IMR-90 (cell line): ENCODE data around the gene ADGRD1. TPM values are rescaled to one million over a fixed set of nuclear protein-coding genes. Genes with fewer than 3 reads are reported as not detected.

Experiments
- ATAC-seq: fragments of 200-7000 bp; cut with Tn5 transposase; 2 replicates; pipeline ENCODE4 v1.9.1; 2020; ENCODE audit warnings: low read depth, mild to moderate bottlenecking, moderate library complexity
- BruUV-seq: library from RNA; stranded (reverse); fragments of 400-500 nt; replicated peaks from 2 replicates; lab custom pipeline; 2021; lab: Mats Ljungman, UMichigan
- CTCF ChIA-PET: fragments of 300-600 bp; formaldehyde crosslinking; extraction: SDS; loops from one replicate; lab custom pipeline; 2021; ENCODE audit warnings: antibody characterized with exemption; lab: Yijun Ruan, JAX
- POLR2A ChIA-PET: fragments of 300-600 bp; sonication (Branson Sonifier 250); formaldehyde crosslinking; loops from one replicate; lab custom pipeline; 2022; ENCODE audit warnings: antibody characterized with exemption; ENCODE audit not compliant: unreplicated experiment; lab: Charles Lee
- DNase-seq: peaks from one replicate; pipeline ENCODE4 v3.0.0; 2013
- H2AFZ ChIP-seq: replicated peaks from 2 replicates; pipeline ENCODE3; 2013; ENCODE audit warnings: low read length, mild to moderate bottlenecking; ENCODE audit not compliant: poor library complexity
- H2AK5ac ChIP-seq: 2 replicates; pipeline ENCODE4 v1.6.1; 2013; ENCODE audit warnings: low read depth, low read length, inconsistent platforms
- H2AK9ac ChIP-seq: replicated peaks from 2 replicates; pipeline ENCODE3; 2013; ENCODE audit warnings: mild to moderate bottlenecking, low read depth, low read length, moderate library complexity; ENCODE audit not compliant: poor library complexity
- H2BK120ac ChIP-seq: 2 replicates; pipeline ENCODE4 v1.6.1; 2013; ENCODE audit warnings: low read depth, low read length, inconsistent platforms
- H2BK15ac ChIP-seq: 3 replicates; pipeline ENCODE4 v1.6.1; 2013; ENCODE audit warnings: low read depth, low read length, inconsistent platforms
- H2BK20ac ChIP-seq: 2 replicates; pipeline ENCODE4 v1.6.1; 2013; ENCODE audit warnings: low read depth, mild to moderate bottlenecking, inconsistent platforms, low read length, moderate library complexity
- H2BK5ac ChIP-seq: 2 replicates; pipeline ENCODE4 v1.6.1; 2013; ENCODE audit warnings: mild to moderate bottlenecking, low read depth, low read length, inconsistent platforms; ENCODE audit not compliant: poor library complexity, severe bottlenecking
- H3K14ac ChIP-seq: replicated peaks from 2 replicates; pipeline ENCODE4 v1.6.1; 2013; ENCODE audit warnings: low read depth, low read length, inconsistent platforms
- H3K18ac ChIP-seq: 2 replicates; pipeline ENCODE4 v1.6.1; 2013; ENCODE audit warnings: low read depth, low read length, control low read depth
- H3K23ac ChIP-seq: 2 replicates; pipeline ENCODE4 v1.6.1; 2013; ENCODE audit warnings: low read depth, low read length, inconsistent platforms
- H3K27ac ChIP-seq: 2 replicates; pipeline ENCODE4 v1.5.1; 2013; ENCODE audit warnings: mild to moderate bottlenecking, control low read depth, low read length; ENCODE audit not compliant: insufficient read depth
- H3K27me3 ChIP-seq: 2 replicates; pipeline ENCODE4 v1.6.1; 2013; ENCODE audit warnings: low read length; ENCODE audit not compliant: control insufficient read depth, insufficient read depth
- H3K36me3 ChIP-seq: 2 replicates; pipeline ENCODE4 v1.6.1; 2013; ENCODE audit warnings: low read length, mixed read lengths; ENCODE audit not compliant: control insufficient read depth, insufficient read depth
- H3K4ac ChIP-seq: 2 replicates; pipeline ENCODE4 v1.6.1; 2013; ENCODE audit warnings: low read depth, low read length, inconsistent platforms
- H3K4me1 ChIP-seq: 2 replicates; pipeline ENCODE4 v1.6.1; 2013; ENCODE audit warnings: low read length, mixed read lengths; ENCODE audit not compliant: control insufficient read depth, insufficient read depth
- H3K4me2 ChIP-seq: 2 replicates; pipeline ENCODE4 v1.6.1; 2013; ENCODE audit warnings: low read depth, mild to moderate bottlenecking, control low read depth, low read length, moderate library complexity
- H3K4me3 ChIP-seq: 2 replicates; pipeline ENCODE4 v1.5.1; 2013; ENCODE audit warnings: low read depth, mild to moderate bottlenecking, control low read depth, low read length, moderate library complexity; ENCODE audit not compliant: insufficient read depth
- H3K56ac ChIP-seq: 2 replicates; pipeline ENCODE4 v1.6.1; 2013; ENCODE audit warnings: low read length, inconsistent platforms; ENCODE audit not compliant: insufficient read depth; ENCODE audit errors: extremely low read depth
- H3K79me1 ChIP-seq, 2 experiments: 2 replicates each; pipeline ENCODE4 v1.6.1; 2013; ENCODE audit warnings: low read length in 2 of 2, inconsistent platforms in 1 of 2, low read depth in 1 of 2
- H3K9ac ChIP-seq: 2 replicates; pipeline ENCODE4 v1.6.1; 2013; ENCODE audit warnings: low read depth, low read length, control low read depth
- H3K9me1 ChIP-seq: 2 replicates; pipeline ENCODE4 v1.6.1; 2013; ENCODE audit warnings: low read length, inconsistent platforms; ENCODE audit not compliant: insufficient read depth
- H3K9me3 ChIP-seq: 2 replicates; pipeline ENCODE4 v1.6.1; 2013; ENCODE audit warnings: low read length; ENCODE audit not compliant: control insufficient read depth, insufficient read depth
- H4K20me1 ChIP-seq: 2 replicates; pipeline ENCODE4 v1.6.1; 2013; ENCODE audit warnings: low read length, inconsistent platforms; ENCODE audit not compliant: insufficient read depth
- H4K5ac ChIP-seq: 2 replicates; pipeline ENCODE4 v1.6.1; 2013; ENCODE audit warnings: mild to moderate bottlenecking, low read depth, low read length, control low read depth
- H4K8ac ChIP-seq, 2 experiments: 2 replicates each; pipeline ENCODE4 v1.6.1; 2013; ENCODE audit warnings: low read depth in 2 of 2, low read length in 2 of 2, control low read depth in 1 of 2, inconsistent platforms in 1 of 2
- H4K91ac ChIP-seq: 2 replicates; pipeline ENCODE4 v1.6.1; 2013; ENCODE audit warnings: low read depth, low read length, inconsistent platforms; ENCODE audit not compliant: insufficient read depth
- RAD21 ChIP-seq: IDR thresholded peaks from 2 replicates; pipeline ENCODE4 v1.6.1; 2012; ENCODE audit warnings: low read length, improper control_type of control experiment
- RFX5 ChIP-seq: IDR thresholded peaks from 2 replicates; pipeline ENCODE4 v1.8.0; 2012; ENCODE audit warnings: low read depth, mild to moderate bottlenecking, low read length, moderate library complexity
- WGBS, 2 experiments: methylation state at CpG; one replicate each; pipeline versions ENCODE4 v1.1.5 to v1.1.7; 2013; ENCODE audit warnings: missing lambda C conversion rate in 2 of 2; ENCODE audit not compliant: insufficient read length in 1 of 2; ENCODE audit errors: extremely low coverage in 2 of 2; 5-methylcytosine and 5-hydroxymethylcytosine counted together
- dilution Hi-C: fragments of 300-500 bp; cut with HindIII; formaldehyde crosslinking; loops from one replicate; pipeline ENCODE4 v1.14.3; 2018; ENCODE audit warnings: low sequenced_read_pairs; ENCODE audit not compliant: unreplicated experiment
- in situ Hi-C: fragments of 300-500 bp; cut with MboI; formaldehyde crosslinking; loops from 3 replicates; pipeline ENCODE4 v1.14.3; 2019; ENCODE audit warnings: low sequenced_read_pairs, inconsistent platforms, mixed read lengths
- intact Hi-C: fragments of 100-400 bp; cut with micrococcal nuclease; formaldehyde crosslinking; loops from 2 replicates; pipeline ENCODE4 v1.10.0; 2022
- polyA plus RNA-seq, 3 experiments: library from polyadenylated mRNA; depleted of rRNA; stranded (reverse); fragments of >200 nt; gene quantifications; 2 replicates each; pipeline ENCODE4 v1.2.3, GENCODE V29; 2012; ENCODE audit warnings: low replicate concordance in 1 of 3
- total RNA-seq: library from RNA; depleted of rRNA; stranded (reverse); fragments of >200 nt; gene quantifications from 2 replicates; pipeline ENCODE4 v1.2.3, GENCODE V29; 2012

The ADGRD1 gene
- total and polyA plus RNA-seq, 2 of the 4 experiments (the other 2 are of a cell fraction): not detected

DNA sequence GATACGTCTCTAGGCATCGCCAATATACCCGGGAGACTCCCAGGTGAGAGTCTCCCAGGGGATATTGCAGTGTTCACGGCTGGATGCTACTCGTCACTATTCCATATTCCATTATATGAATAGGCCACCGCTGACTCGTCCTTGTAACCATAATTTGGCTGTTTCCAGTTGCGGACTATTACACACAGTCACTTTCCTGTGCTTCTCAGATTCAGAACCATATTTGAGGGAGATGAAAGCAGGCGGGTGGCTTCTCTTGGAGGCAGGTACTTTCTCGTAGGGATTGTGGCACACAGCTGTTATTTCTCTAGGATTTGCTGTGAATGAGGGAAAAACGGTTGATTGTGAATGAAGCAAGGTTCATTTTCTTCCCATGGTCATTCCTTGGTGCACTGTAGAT is 73.0 kb downstream of the ADGRD1 start:
- Histone ChIP-seq H2BK15ac (no peak overlapping the region), H4K20me1 (no peaks in the 10 kb centered on the region), H3K36me3 (no peaks in the 10 kb centered on the region), H3K23ac (no peak overlapping the region), H3K4me1 (no peaks in the 10 kb centered on the region), H3K14ac (no peak overlapping the region), H3K9ac (no peak overlapping the region), H3K18ac (no peak overlapping the region), H3K27me3 (no peaks in the 10 kb centered on the region), H4K5ac (no peak overlapping the region), H2BK120ac (no peak overlapping the region), H2AK5ac (no peak overlapping the region), H4K8ac (no peak overlapping the region), H3K4ac (no peak overlapping the region), H3K9me1 (no peaks in the 10 kb centered on the region), H2BK20ac (no peak overlapping the region), H3K79me1 (no peaks in the 10 kb centered on the region), H3K56ac (no peak overlapping the region), H2AFZ (no peak overlapping the region), H3K9me3 (peaks cover 48% of the 10 kb centered on the region), H3K4me2 (no peak overlapping the region), H4K91ac (no peak overlapping the region), H3K27ac (no peak overlapping the region), H2AK9ac (no peak overlapping the region), H2BK5ac (no peak overlapping the region), H3K4me3 (no peak overlapping the region)
- CTCF ChIA-PET: no interaction called here
- DNase-seq: no peak
- dilution Hi-C loops (no loop called here), in situ Hi-C loops (no loop called here), intact Hi-C loops (no loop called here)
- POLR2A ChIA-PET: no interaction called here
- TF ChIP-seq RAD21 (no peak), RFX5 (no peak)
- WGBS, 2 experiments: no CpG with 5 or more reads among the region's 11 CpGs
- BruUV-seq: no TSS peak
- no peak for ATAC-seq
